GM19043 (cell line): Measurements from ENCODE around the gene RILPL2.
"Not testable (repeated sequence)": the region's sequence is repeated elsewhere in the genome, so short reads cannot be mapped to it uniquely, and the experiment has no call there.

Experiments used
- ATAC-seq: cut with Tn5 transposase; IDR thresholded peaks from one replicate; pipeline ENCODE4 v1.9.1; 2021; ENCODE audit warnings: low read depth; ENCODE audit not compliant: unreplicated experiment

Gene RILPL2

DNA sequence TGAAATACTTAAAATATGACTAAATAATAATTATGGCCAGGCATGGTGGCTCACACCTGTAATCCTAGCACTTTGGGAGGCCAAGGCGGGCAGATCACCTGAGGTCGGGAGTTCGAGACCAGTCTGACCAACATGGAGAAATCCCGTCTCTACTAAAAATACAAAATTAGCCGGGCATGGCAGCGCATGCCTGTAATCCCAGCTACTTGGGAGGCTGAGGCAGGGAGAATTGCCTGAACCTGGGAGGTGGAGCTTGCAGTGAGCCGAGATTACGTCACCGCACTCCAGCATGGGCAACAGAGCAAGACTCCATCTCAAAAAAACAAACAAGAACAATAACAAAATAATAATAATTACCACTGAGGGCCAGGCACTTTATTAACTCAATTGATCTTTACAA is 50.9 kb downstream of the RILPL2 start:
- ATAC-seq: not testable (repeated sequence)

DNA sequence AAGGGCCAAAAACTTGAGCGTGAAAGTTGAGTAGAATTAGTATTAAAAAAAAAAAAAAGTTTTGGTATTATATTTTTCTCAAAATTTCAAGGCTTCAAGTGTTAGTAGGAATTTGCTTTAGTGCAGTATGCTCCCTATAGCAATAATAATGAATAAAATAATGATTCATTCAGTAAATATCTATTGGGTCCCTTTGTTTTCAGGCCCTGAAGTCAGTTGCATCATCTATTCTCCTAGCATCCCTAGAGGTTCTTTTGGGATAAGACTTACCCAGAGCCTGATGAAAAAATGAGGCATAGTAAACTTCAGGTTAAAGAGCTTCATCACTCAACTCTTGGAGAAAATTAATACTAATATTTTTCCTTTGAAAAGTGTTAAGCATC is 51.5 kb downstream of the RILPL2 start:
- ATAC-seq: no peak

DNA sequence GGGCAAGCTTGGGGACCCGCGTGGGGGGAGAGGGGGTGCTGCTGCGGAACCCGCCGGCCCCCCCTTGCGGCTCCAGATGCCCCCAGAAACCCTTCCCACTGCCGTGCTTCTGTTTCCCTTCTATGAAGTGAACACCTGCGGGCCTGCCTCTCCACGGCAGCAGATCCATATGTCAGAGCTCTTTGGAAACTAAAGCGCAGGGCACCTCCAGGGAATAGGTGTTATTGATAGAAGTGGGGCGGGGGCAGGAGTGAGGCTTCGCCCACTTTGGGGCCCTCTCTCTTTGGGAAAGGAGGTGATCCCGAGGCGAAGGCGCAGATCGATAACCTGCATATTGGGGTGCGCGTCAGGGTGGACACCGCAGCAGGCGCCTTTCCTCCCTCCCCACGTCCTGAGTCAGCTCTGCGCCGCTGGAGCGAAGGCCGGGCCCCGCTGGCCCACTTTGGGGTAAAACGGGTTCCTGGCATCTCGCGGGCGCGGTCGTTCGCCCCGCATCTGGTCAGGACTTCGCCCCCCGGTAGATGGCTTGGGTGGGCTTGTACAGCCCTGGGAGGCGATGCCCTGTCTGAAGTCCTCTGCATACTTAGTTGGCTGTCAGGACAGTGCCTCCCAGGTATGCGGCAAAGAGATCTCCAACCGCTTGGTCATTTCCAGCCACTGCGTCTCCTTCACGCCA is 52.0 kb downstream of the RILPL2 start:
- ATAC-seq: no peak

- no peak for ATAC-seq
Measured at GRCh38 chr12:123382684-123383083, 53.8 kb downstream of the RILPL2 start.

- no peak for ATAC-seq
Measured at GRCh38 chr12:123379391-123379790, 57.1 kb downstream of the RILPL2 start.

DNA sequence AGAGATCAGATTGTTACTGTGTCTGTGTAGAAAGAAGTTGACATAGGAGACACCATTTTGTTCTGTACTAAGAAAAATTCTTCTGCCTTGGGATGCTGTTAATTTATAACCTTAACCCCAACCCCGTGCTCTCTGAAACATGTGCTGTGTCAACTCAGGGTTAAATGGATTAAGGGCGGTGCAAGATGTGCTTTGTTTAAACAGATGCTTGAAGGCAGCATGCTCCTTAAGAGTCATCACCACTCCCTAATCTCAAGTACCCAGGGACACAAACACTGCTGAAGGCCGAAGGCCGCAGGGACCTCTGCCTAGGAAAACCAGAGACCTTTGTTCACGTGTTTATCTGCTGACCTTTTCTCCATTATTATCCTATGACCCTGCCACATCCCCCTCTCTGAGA is 64.1 kb downstream of the RILPL2 start:
- ATAC-seq: not testable (repeated sequence)

GRCh38 chr12:123371667-123372368 is 64.7 kb downstream of the RILPL2 start:
- ATAC-seq: not testable (repeated sequence)

GRCh38 chr12:123369229-123369628 is 67.3 kb downstream of the RILPL2 start:
- ATAC-seq: no peak

GRCh38 chr12:123368431-123368830 is 68.1 kb downstream of the RILPL2 start:
- ATAC-seq: not testable (repeated sequence)

DNA sequence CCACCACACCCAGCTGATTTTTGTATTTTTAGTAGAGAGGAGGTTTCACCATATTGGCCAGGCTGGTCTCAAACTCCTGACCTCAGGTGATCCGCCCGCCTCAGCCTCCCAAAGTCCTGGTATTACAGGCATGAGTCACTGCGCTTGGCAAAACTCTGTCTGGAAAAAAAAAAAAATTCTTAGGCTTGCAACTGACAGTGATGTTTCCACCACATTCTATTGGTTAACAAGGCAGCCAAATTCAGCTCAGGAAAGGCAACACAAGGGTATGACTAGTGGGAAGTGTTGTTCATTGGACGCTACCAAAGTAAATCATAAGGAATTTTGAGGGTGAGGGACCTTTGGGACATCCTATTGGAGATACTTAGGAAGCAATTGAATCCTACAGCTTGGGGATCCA is 69.0 kb downstream of the RILPL2 start:
- ATAC-seq: no peak
